Caki2 (cell line): Measurements from ENCODE around the gene BARHL1. TPM values are rescaled to one million over a fixed set of nuclear protein-coding genes. Genes with fewer than 3 reads are reported as not detected.
A peak's percentile ranks its signal among the peaks of the same experiment; 100 is the strongest.
"Not testable (repeated sequence)": the region's sequence is repeated elsewhere in the genome, so short reads cannot be mapped to it uniquely, and the experiment has no call there.

Source experiments
- DNase-seq: peaks from one replicate; pipeline ENCODE4 v3.0.0-alpha.2; 2015; ENCODE audit warnings: low read depth
- in situ Hi-C: cut with HindIII; loops from 2 replicates; pipeline ENCODE4 v1.10.0; 2016; ENCODE audit warnings: low sequenced_read_pairs, low pct_unique_long_range_greater_than_20kb, mixed read lengths
- total RNA-seq: library from RNA; depleted of rRNA; stranded (reverse); fragments of >200 nt; shearing (Covaris generic); gene quantifications from 2 replicates; pipeline ENCODE4 v1.2.3, GENCODE V29; 2014; ENCODE audit warnings: low replicate concordance

Gene BARHL1
- total RNA-seq, 1 experiment from 2014 or later: not detected

GRCh38 chr9:132552041-132552440 is 30.4 kb upstream of the BARHL1 start:
- in situ Hi-C loops: no loop called here
- no peak for DNase-seq

- no peak for DNase-seq
- in situ Hi-C loops: no loop called here
These were observed 27.7 kb upstream of the BARHL1 start for GRCh38 chr9:132554755-132555154.

- in situ Hi-C loops: no loop called here
- DNase-seq: no peak
These were observed 26.9 kb upstream of the BARHL1 start for GRCh38 chr9:132555528-132555927.

- no peak for DNase-seq
- in situ Hi-C loops: no loop called here
These were observed 26.2 kb upstream of the BARHL1 start for GRCh38 chr9:132556235-132556634.

GRCh38 chr9:132556714-132557113 is 25.7 kb upstream of the BARHL1 start:
- in situ Hi-C loops: no loop called here
- DNase-seq: no peak

- in situ Hi-C loops: no loop called here
- no peak for DNase-seq
These were observed 25.2 kb upstream of the BARHL1 start for GRCh38 chr9:132557159-132557558.

- in situ Hi-C loops: no loop called here
- no peak for DNase-seq
These were observed 22.7 kb upstream of the BARHL1 start for GRCh38 chr9:132559711-132560110.

- DNase-seq: no peak
- in situ Hi-C loops: no loop called here
These were observed 21.7 kb upstream of the BARHL1 start for GRCh38 chr9:132560616-132561202.

- DNase-seq: no peak
- in situ Hi-C loops: no loop called here
These were observed 20.2 kb upstream of the BARHL1 start for GRCh38 chr9:132562306-132562573.

- DNase-seq: no peak
- in situ Hi-C loops: no loop called here
These were observed 17.9 kb upstream of the BARHL1 start for GRCh38 chr9:132564526-132564925.

- in situ Hi-C loops, DNase-seq: not testable (repeated sequence)
These were observed 13.6 kb upstream of the BARHL1 start for GRCh38 chr9:132568787-132569186.

- in situ Hi-C loops: no loop called here
- DNase-seq: no peak
These were observed 10.4 kb upstream of the BARHL1 start for GRCh38 chr9:132571806-132572600.

GRCh38 chr9:132572921-132573320 is 9.5 kb upstream of the BARHL1 start:
- in situ Hi-C loops: no loop called here

GRCh38 chr9:132575005-132575609 is 7.3 kb upstream of the BARHL1 start:
- in situ Hi-C loops: no loop called here
- DNase-seq: peak; percentile 58

More at GRCh38 chr9:132572921-132573320, 9.5 kb upstream of the BARHL1 start:
- DNase-seq: no peak

- in situ Hi-C loops: no loop called here
- DNase-seq: no peak
These were observed 6.6 kb upstream of the BARHL1 start for GRCh38 chr9:132575811-132576210.

GRCh38 chr9:132577119-132577518 is 5.3 kb upstream of the BARHL1 start:
- in situ Hi-C loops: no loop called here
- DNase-seq: no peak

GRCh38 chr9:132578367-132578932 is 4.0 kb upstream of the BARHL1 start:
- DNase-seq: no peak
- in situ Hi-C loops: no loop called here

- in situ Hi-C loops: no loop called here
- DNase-seq: no peak
These were observed 3.0 kb upstream of the BARHL1 start for GRCh38 chr9:132579427-132579798.

- no peak for DNase-seq
- in situ Hi-C loops: no loop called here
These were observed 579 bp downstream of the BARHL1 start for GRCh38 chr9:132582786-132583583.
